KBM-7 (cell line): ENCODE measurements around the gene ETNPPL.

Experiments used
- DNase-seq: peaks from one replicate; pipeline ENCODE4 v3.0.0-alpha.2; 2015
- in situ Hi-C: fragments of 300-500 bp; cut with MboI; formaldehyde crosslinking; loops from 2 replicates; pipeline ENCODE4 v1.14.3; 2020; ENCODE audit warnings: low sequenced_read_pairs, low pct_unique_long_range_greater_than_20kb, mixed read lengths

Gene ETNPPL

GRCh38 chr4:108762559-108763225 lies at the start of gene ETNPPL:
TSS of gene ETNPPL (minus strand) at chr4:108763053. CDS start at chr4:108762898, 155 bp downstream.
- DNase-seq = no peak
- in situ Hi-C loops = no loop called here

DNA sequence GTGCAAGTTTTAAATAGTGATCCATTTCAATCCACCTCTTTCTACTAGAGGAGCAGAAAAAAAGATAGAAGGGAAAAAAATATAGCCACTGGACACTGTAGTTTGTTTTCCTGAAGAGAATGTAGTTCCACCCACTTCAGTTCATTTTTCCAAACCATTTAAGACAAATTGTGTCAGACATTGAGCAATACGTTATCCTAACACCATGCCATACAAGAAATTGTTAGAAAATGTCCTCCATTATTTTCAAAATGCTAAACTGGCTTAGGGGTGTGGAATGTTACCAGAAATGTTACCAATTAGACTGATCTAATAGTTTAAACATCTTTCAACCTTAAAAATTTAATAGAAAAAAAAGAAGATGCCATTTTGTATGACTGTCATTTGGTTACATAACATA lies 48.6 kb upstream of the ETNPPL start:
- no peak for DNase-seq
- in situ Hi-C loops = no loop called here

DNA sequence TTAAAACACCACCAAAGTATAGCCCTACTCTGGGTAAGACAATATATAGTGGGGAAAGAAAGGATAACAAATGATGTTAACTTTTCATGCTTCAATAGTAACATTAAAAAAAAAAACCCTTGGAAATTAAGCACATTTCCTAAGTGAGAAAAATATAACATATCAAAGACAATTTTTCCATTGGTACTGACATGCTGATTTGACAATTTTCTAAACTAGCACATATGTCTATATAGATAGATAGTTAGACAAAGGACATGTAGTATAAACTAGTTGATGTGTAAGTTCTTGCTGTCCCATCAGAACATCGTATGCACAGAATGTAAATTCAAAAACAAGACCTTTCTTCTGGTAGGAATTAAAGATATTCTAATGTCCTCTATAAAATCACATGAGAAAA lies 47.2 kb upstream of the ETNPPL start:
- no peak for DNase-seq
- in situ Hi-C loops = no loop called here

DNA sequence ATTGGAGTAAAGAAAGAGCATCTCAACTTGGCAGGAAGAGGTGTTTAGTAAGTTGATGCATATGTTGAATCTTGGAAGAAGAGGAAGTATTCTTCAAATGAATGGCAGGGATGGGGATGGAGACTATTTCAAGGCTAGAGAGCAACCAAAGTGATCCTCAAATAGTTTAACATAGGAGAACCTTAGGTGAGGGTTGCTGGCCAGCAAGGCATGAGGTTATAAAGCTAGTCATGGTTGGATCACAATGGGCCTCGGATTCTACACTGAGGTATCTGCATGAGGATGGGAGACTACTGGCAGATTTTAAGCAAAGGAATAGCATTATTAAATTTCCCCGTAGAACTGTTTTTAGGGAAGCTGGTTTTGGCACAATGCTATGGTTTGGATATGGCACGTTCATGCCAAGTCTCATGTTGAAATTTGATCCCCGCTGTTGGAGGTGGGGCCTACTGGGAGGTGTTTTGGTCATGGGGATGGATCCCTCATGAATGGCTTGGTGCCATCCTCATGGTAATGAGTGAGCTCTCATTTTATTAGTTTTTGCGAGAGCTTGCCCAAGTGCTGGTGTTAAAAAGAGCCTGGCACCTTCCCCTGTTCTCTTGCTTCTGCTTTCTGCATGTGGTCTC lies 41.9 kb upstream of the ETNPPL start:
- in situ Hi-C loops = no loop called here
- no peak for DNase-seq

GRCh38 chr4:108799306-108799705 lies 36.5 kb upstream of the ETNPPL start:
- no peak for DNase-seq
- in situ Hi-C loops = no loop called here

DNA sequence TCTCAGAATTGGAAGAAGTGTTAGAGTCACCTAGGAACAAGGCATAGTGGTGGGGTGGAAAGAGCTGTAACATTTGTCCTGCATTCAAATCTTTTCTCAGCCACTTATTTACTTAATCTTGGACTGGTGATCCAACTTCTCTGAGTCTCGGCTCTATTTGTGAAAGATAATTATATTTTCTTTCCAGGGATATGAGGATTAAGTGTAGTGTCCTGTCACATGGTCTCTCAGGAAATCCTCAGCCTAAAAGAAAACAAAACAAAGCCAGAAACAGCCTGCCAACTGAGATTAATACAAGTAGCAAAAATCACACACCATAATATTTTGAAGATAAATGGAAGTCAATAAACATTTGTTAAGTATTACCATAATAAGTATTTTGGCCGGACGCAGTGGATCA lies 33.3 kb upstream of the ETNPPL start:
- no peak for DNase-seq
- in situ Hi-C loops = no loop called here

DNA sequence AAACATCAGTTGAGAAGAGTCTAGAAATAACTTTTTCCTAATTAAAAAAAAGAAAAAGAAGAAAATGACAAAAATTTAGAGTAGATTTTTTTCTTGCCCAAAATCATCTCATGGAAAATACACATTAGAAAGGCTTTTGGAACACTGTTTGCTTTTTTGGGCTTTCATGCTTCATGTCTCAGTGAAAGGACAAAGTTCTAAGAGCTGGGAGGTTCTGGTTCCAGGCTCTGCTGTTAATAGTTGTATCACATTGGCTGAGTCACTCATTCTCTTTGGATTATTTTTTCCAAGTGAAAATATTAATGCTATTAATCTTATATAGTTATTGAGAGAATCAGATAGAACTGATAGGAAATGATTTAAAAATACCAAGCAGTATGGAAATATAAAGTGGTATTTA lies 32.9 kb upstream of the ETNPPL start:
- no peak for DNase-seq
- in situ Hi-C loops = no loop called here

GRCh38 chr4:108794136-108794535 lies 31.3 kb upstream of the ETNPPL start:
- in situ Hi-C loops = no loop called here
- DNase-seq = no peak

DNA sequence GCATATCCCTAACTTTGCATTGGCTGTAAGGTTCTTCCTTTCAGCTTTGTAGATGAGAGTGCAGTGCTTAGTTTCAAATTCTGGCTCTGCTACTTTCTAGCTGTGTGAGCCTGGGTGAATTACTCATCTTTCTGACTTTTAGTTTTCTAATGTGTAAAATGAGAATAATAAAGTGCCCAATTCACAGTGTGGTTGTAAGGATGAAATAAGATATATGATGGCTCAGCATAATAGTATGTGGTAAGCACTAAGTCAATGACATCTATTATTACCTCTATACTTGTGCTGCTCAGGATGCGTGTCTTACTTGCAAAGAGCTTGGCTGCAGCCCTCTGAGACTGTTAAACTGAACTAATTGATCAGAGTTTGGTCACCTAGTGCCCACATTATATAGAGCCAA lies 30.6 kb upstream of the ETNPPL start:
- no peak for DNase-seq
- in situ Hi-C loops = no loop called here

DNA sequence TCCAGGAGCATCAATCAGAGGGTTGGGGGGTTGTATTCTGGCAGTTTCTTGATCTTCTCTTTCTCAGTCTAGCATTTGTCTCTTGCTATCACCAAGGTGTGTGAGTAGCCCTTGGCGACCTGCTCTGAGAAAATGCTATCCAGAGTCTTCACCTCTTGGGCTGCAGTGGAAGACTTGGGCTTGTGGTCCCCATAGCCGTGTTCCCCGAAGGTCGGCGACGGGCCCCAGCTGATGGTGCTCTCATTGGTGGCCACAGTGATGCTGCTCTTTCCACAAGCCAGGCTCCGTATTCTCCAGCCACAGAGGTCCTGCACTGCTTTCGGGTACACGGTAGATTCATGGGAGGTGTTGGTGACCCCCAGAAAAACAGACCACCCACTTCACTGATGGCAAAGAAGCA lies 25.9 kb upstream of the ETNPPL start:
- in situ Hi-C loops = no loop called here
- DNase-seq = no peak

- in situ Hi-C loops = no loop called here
- DNase-seq = no peak
These were observed 24.9 kb upstream of the ETNPPL start for GRCh38 chr4:108787724-108788123.

DNA sequence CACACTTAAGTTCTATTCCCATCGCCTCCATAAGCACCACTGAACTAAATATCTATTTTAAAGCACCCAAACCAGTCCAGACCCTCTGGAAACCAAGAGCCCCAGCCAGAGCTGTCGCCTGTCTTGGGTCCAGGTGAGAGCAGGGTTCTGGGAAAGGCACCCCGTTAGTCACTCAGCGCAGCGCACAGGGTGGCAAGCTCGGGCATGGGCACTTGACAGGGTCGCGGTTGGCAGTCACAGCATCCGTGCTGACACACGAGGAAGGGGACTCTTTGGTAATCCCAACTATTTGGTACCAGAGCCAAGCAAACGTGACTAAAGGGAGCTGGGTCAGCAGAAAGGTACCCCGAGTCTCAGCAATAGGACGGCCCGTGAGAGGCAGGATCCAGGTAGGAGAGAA lies 24.3 kb upstream of the ETNPPL start:
- no peak for DNase-seq
- in situ Hi-C loops = no loop called here

DNA sequence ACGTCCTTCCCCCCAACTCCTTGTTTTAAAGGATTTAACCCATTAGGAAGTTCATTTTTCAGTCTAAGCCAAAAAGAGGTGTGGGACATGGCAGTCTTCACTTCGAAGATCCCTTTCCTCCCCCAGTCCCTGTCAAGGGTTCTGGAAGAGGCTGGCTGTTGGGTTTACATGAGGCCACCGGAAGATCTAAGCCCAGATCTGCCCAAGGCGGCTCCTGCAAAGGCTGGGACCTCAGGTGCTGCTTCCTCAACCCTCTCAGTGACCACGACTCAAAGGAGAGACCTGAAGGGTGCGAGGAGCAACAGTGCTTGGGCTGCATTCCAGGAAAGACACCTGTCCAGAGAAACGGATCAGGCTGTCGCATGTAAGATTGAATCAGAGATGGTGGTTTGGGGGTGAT lies 23.5 kb upstream of the ETNPPL start:
- in situ Hi-C loops = no loop called here
- DNase-seq = no peak

GRCh38 chr4:108783665-108784463 lies 21.0 kb upstream of the ETNPPL start:
- in situ Hi-C loops = no loop called here
- peak; percentile 20 for DNase-seq

DNA sequence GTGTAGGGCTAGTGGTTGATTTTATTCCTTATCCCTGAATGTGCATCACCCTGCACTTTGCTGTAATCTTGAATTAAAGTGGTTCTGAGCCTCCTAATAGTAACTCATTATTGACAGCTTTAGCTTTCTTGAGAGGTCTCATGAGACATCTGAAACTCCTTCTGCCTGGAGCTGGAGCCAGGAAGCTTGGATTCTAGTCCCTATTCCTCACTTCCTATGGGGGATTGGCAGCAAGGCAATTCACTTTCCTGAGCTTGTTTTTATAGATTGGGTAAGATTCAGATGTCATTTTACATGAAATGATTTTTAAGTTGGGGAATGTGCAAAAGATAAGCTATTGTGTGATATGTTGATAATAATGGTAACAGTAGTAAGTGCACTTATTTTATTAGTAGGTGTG lies 17.1 kb upstream of the ETNPPL start:
- in situ Hi-C loops = no loop called here

GRCh38 chr4:108777388-108777787 lies 14.5 kb upstream of the ETNPPL start:
- no peak for DNase-seq
- in situ Hi-C loops = no loop called here

More for the DNA sequence above, 17.1 kb upstream of the ETNPPL start:
- DNase-seq = no peak

DNA sequence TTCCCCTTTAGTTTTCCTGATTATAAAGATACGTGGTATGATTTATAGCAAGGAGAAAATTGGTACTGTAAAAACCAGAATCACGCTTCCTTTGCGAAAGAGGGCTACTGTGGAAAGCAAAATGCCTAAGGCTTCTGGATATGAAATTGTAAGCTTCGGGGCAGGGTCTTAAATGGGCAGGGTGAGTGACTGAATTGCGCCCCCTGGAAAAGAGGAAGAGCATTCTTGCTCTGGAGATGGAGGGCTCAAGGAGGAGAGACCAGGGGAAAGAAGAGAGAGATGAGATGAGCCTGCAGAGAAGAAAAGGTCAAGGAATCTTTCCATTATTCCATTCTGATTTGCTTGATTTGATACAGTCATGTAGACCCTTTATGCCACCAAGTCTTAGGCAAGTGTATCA lies 13.1 kb upstream of the ETNPPL start:
- in situ Hi-C loops = no loop called here
- no peak for DNase-seq

DNA sequence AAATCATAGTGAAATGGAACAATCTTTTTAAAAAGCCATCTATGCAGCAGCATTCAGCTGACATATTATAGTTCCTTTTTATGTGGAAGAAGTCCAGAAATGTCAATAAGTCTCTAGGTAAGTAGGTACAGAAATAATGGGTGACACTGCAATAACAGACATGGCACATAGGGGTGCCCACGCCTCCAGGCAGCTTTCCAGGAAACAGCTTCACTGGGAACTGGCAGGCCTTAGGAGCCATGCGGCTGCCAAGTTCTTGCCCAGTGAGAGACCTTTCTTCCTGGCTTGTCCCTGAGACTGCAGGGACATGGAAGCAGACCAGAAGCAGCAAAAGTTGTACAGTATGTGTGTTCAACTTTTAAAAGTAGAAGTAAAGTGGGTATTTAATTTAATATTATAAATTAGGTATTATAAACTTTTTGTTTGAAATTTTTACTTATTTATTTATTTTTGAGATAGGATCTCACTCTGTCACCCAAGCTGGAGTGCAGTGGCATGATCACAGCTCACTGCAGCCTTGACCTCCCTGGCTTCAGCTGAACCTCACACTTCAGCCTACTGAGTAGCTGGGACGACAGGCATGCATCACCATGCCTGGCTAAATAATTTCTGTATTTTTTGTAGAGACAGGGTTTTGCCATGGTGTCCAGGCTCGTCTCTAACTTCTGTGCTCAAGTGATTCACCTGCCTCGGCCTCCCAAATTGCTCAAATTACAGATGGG lies 12.1 kb upstream of the ETNPPL start:
- in situ Hi-C loops = no loop called here
- no peak for DNase-seq

DNA sequence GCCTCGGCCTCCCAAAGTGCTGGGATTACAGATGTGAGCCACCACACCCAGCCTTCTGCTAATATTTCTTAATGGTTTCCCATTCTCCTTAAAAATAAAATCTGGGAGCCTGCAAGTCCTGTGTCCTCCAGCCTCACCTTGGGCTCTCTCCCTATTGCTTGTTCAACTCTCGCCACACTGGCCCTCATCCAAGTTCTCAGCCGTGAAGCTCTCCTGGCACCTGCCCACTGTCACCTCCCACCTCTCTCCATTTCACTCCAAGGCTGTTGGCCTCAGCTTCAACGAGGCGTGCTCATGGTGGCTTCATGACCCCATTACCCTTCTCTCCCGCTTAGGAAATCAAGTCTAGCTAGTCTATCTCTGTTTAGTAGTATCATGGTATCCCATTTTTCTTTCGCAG lies 9.5 kb upstream of the ETNPPL start:
- in situ Hi-C loops = no loop called here
- DNase-seq = no peak

- DNase-seq = no peak
These were observed 3.2 kb upstream of the ETNPPL start for GRCh38 chr4:108766058-108766457.

More at GRCh38 chr4:108766058-108766457, 3.2 kb upstream of the ETNPPL start:
- in situ Hi-C loops = no loop called here
